GM06990 (cell line): ENCODE data around the gene SLC4A9.
"Not testable (repeated sequence)": the region's sequence is repeated elsewhere in the genome, so short reads cannot be mapped to it uniquely, and the experiment has no call there.

Source experiments
- DNase-seq: peaks from one replicate; pipeline ENCODE4 v3.0.0-alpha.2; 2011; ENCODE audit not compliant: insufficient read length; ENCODE audit errors: extremely low read depth
- H3K27me3 ChIP-seq: replicated peaks from 2 replicates; pipeline ENCODE4 v1.6.0; 2011; ENCODE audit warnings: low read length; ENCODE audit not compliant: control insufficient read depth, insufficient read depth
- H3K36me3 ChIP-seq: 2 replicates; pipeline ENCODE4 v1.5.1; 2011; ENCODE audit warnings: low read length; ENCODE audit not compliant: control insufficient read depth, insufficient read depth
- H3K4me3 ChIP-seq: replicated peaks from 2 replicates; pipeline ENCODE4 v1.5.1; 2011; ENCODE audit warnings: low read depth, mild to moderate bottlenecking, control low read depth, low read length
- CTCF ChIP-seq: IDR thresholded peaks from 2 replicates; pipeline ENCODE4 v1.5.1; 2011; ENCODE audit warnings: low read length, control low read depth, mild to moderate bottlenecking, inconsistent platforms; ENCODE audit not compliant: insufficient read depth, poor library complexity, severe bottlenecking

SLC4A9 gene

GRCh38 chr5:140338908-140339307 lies 21.1 kb upstream of the SLC4A9 start:
- TF ChIP-seq CTCF, result no peak
- H3K27me3 ChIP-seq, result no peaks in the 10 kb centered on the region
- no peaks in the 10 kb centered on the region; the same call in 1 of the 2 replicates for H3K36me3 ChIP-seq
- no peak for DNase-seq
- no peak overlapping the region for H3K4me3 ChIP-seq

DNA sequence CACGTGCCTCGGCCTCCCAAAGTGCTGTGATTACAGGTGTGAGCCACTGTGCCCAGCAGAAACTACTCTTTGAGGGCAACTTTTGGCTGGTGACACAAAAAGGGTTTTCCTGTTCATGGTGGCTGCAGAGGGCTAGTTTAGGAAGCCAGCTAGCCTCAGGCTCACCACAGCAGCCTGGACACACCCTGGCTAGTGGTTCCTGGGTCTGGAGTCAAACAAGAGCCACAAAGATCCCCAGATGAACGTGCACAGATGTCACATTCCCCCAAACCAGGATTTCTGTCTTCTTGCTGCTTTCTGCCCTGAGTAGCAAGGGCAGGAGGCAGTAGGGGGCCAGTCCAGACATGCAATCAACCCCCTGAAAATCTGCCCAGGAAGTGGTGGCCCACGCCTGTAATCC lies 20.4 kb upstream of the SLC4A9 start:
- H3K4me3 ChIP-seq, result no peak overlapping the region
- H3K36me3 ChIP-seq, result no peaks in the 10 kb centered on the region; the same call in 1 of the 2 replicates
- TF ChIP-seq CTCF, result no peak
- H3K27me3 ChIP-seq, result no peaks in the 10 kb centered on the region
- DNase-seq, result no peak

- Histone ChIP-seq H3K4me3 (no peak overlapping the region), H3K27me3 (no peaks in the 10 kb centered on the region), H3K36me3 (no peaks in the 10 kb centered on the region; the same call in 1 of the 2 replicates)
- no peak for TF ChIP-seq CTCF
- no peak for DNase-seq
These were observed 19.3 kb upstream of the SLC4A9 start for GRCh38 chr5:140340605-140341121.

GRCh38 chr5:140341591-140341990 lies 18.4 kb upstream of the SLC4A9 start:
- DNase-seq, result no peak
- no peaks in the 10 kb centered on the region for H3K27me3 ChIP-seq
- no peak overlapping the region for H3K4me3 ChIP-seq
- no peak for TF ChIP-seq CTCF
- H3K36me3 ChIP-seq, result no peaks in the 10 kb centered on the region; the same call in 1 of the 2 replicates

DNA sequence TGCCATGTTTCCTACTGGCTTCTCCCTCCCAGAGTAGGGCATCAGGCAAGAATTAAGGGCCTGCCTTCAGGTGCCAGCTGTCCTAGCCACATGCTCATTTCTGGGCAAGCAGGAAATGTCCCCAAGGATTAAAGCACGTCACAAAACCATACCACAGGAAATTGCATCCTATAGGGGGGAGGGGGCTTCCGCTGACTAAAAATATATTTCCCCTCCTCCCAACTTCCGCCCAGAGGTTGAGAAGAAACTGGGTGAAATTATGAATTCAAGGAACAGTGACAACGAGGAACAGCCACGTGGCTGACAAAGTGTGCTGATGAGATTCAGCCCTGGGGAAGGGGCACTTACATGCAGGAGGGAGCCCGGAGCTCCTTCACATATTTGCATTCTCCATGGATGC lies 17.7 kb upstream of the SLC4A9 start:
- H3K36me3 ChIP-seq, result no peaks in the 10 kb centered on the region; the same call in 1 of the 2 replicates
- TF ChIP-seq CTCF, result no peak
- no peak for DNase-seq
- no peaks in the 10 kb centered on the region for H3K27me3 ChIP-seq
- no peak overlapping the region for H3K4me3 ChIP-seq

DNA sequence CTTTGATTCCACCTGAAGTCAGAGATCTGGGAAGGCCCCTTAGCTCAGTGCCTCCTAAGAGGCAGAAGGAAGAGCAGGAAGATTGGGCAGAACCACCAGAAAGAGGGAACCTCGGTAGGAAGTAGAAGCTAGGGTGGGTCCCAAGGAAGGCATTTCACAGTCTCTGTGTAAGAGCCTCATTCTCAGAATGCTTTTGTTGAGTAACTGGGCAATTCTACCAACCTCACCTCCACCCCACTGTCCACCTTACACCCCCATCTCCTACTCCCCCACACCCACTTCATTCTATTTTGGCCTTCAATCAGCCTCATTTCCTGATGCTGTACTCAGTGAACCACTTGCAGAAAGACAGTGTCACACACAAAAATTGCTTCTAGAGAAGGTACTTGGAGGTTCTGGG lies 17.1 kb upstream of the SLC4A9 start:
- Histone ChIP-seq H3K36me3 (no peaks in the 10 kb centered on the region; the same call in 1 of the 2 replicates), H3K4me3 (no peak overlapping the region), H3K27me3 (no peaks in the 10 kb centered on the region)
- TF ChIP-seq CTCF, result no peak
- DNase-seq, result no peak

DNA sequence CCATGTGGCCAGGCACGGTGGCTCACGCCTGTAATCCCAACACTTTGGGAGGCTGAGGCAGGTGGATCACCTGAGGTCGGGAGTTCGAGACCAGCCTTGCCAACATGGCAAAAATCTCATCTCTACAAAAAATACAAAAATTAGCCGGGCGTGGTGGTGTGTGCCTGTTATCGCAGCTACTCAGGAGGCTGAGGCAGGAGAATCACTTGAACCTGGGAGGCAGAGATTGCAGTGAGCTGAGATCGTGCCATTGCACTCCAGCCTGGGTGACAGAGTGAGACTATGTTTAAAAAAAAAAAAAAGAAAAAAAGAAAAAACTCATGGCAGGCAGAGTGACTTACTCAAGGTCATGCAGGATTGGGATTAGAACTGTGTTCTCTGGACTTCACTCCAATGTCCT lies 16.1 kb upstream of the SLC4A9 start:
- not testable (repeated sequence) for H3K4me3 ChIP-seq, H3K27me3 ChIP-seq, H3K36me3 ChIP-seq, DNase-seq
